Sigmoid colon (tissue), 7 donors: ENCODE results near the gene PRPF18. TPM values are rescaled to one million over a fixed set of nuclear protein-coding genes. Genes with fewer than 3 reads are reported as not detected.

ENCODE experiments used
- DNase-seq: peaks from one replicate; pipeline ENCODE4 v3.0.0-alpha.2; 2019
- H3K27ac ChIP-seq, 4 donors: fragments of 200-600 bp; sonication (generic); one replicate each; pipeline ENCODE4 v1.5.1; 2016 to 2019; ENCODE audit warnings: mild to moderate bottlenecking in 1 of 4
- H3K27me3 ChIP-seq, 3 donors: fragments of 200-600 bp; sonication (generic); one replicate each; pipeline ENCODE4 v1.5.1; 2019; ENCODE audit warnings: mild to moderate bottlenecking in 1 of 3
- H3K36me3 ChIP-seq, 4 donors: fragments of 200-600 bp; sonication (generic); one replicate each; pipeline ENCODE4 v1.5.1; 2016 to 2019
- H3K4me1 ChIP-seq, 4 donors: fragments of 200-600 bp; sonication (generic); one replicate each; pipeline ENCODE4 v1.5.1; 2017 to 2019
- H3K4me3 ChIP-seq, 4 donors: fragments of 200-600 bp; sonication (generic); one replicate each; pipeline ENCODE4 v1.5.1; 2017 to 2019; ENCODE audit warnings: mild to moderate bottlenecking in 2 of 4, moderate library complexity in 1 of 4
- H3K9me3 ChIP-seq, 4 donors: fragments of 200-600 bp in 3 of 4; sonication (generic) in 3 of 4; one replicate each; pipeline versions ENCODE4 v1.5.1 to v1.6.1; 2013 to 2019
- EP300 ChIP-seq, 4 donors: sonication (generic); formaldehyde crosslinking; IDR thresholded peaks; one replicate each; pipeline ENCODE4 v1.6.1; 2017; ENCODE audit warnings: antibody characterized with exemption in 4 of 4
- POLR2A ChIP-seq, 2 donors: fragments of 450-650 bp; IDR thresholded peaks; one replicate each; pipeline ENCODE4 v1.6.1; 2016; ENCODE audit warnings: antibody characterized with exemption in 2 of 2, mild to moderate bottlenecking in 2 of 2, moderate library complexity in 2 of 2
- POLR2AphosphoS5 ChIP-seq, 4 donors: sonication (generic); formaldehyde crosslinking; IDR thresholded peaks; one replicate each; pipeline ENCODE4 v1.6.1; 2017; ENCODE audit warnings: antibody characterized with exemption in 4 of 4
- WGBS, 2 donors: extraction: QIAGEN DNeasy Blood & Tissue Kit; methylation state at CpG; one replicate each; pipeline ENCODE4 v1.1.7; 2013; 5-methylcytosine and 5-hydroxymethylcytosine counted together
- intact Hi-C: fragments of 100-400 bp; cut with DNase I; formaldehyde crosslinking; loops from one replicate; pipeline ENCODE4 v1.15.1; 2023
- polyA plus RNA-seq, 3 donors: library from polyadenylated mRNA; stranded (reverse); fragments of 200-250 nt; gene quantifications; one replicate each; pipeline ENCODE4 v1.2.3, GENCODE V29; 2013
- total RNA-seq, 4 donors: library from RNA; depleted of rRNA; stranded (reverse); fragments of >200 nt; gene quantifications; one replicate each; pipeline ENCODE4 v1.1.0, GENCODE V29; 2016
- TF ChIP-seq, protein P1 (sequence below), 4 experiments: fragments of 450-650 bp in 3 of 4; fragments of 200-600 bp in 1 of 4; IDR thresholded peaks; one replicate each; pipeline ENCODE4 v1.5.1; 2016 to 2019; ENCODE audit warnings: antibody characterized with exemption in 4 of 4, mild to moderate bottlenecking in 3 of 4, moderate library complexity in 2 of 4
- donor health status: healthy with polysubstance abuse.
- donor health status: Bipolar disorder and iron deficiency.
- donor health status: healthy.

The PRPF18 gene
- total and polyA plus RNA-seq, 7 donors, result 21.2 to 39.3 (median 27.5) TPM

DNA sequence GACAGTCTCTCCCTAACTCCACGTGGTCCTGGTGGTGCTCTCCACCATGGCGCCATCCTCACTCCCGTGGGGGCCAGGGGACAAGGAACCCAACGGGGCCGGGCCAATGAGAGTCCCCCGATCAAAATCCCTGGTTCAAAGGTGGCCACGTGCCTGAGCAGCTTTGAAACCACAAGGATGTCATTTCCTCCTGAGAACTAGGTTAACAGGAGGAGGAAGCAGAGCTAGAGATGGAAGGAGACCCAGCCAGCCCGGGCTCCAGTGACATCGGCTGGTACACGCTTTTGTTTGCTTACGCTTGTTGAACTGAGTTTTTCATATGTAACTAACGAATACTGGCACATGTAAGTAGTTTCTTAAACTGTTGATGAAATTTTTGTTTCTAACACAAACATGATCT is 61.7 kb downstream of the PRPF18 start:
- no peak overlapping the region for H3K27ac ChIP-seq
- intact Hi-C loops, result no loop called here
- TF ChIP-seq, protein P1, sequence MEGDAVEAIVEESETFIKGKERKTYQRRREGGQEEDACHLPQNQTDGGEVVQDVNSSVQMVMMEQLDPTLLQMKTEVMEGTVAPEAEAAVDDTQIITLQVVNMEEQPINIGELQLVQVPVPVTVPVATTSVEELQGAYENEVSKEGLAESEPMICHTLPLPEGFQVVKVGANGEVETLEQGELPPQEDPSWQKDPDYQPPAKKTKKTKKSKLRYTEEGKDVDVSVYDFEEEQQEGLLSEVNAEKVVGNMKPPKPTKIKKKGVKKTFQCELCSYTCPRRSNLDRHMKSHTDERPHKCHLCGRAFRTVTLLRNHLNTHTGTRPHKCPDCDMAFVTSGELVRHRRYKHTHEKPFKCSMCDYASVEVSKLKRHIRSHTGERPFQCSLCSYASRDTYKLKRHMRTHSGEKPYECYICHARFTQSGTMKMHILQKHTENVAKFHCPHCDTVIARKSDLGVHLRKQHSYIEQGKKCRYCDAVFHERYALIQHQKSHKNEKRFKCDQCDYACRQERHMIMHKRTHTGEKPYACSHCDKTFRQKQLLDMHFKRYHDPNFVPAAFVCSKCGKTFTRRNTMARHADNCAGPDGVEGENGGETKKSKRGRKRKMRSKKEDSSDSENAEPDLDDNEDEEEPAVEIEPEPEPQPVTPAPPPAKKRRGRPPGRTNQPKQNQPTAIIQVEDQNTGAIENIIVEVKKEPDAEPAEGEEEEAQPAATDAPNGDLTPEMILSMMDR (IDR thresholded peaks at IDR 0.05), result no peak
- no peak for TF ChIP-seq POLR2AphosphoS5 (IDR thresholded peaks at IDR 0.05)
- TF ChIP-seq EP300 (IDR thresholded peaks at IDR 0.05), result no peak
- TF ChIP-seq POLR2A (IDR thresholded peaks at IDR 0.05), result no peak
- H3K36me3 ChIP-seq, result peaks cover 19 to 93% (median 38%) of the 10 kb centered on the region in 4 donors
- no peak for DNase-seq
- H3K4me1 ChIP-seq, result no peaks in the 10 kb centered on the region
- H3K9me3 ChIP-seq, result no peaks in the 10 kb centered on the region
- no peak overlapping the region for H3K4me3 ChIP-seq
- H3K27me3 ChIP-seq, result no peaks in the 10 kb centered on the region
- WGBS, 2 donors, result 85 to 90% methylated on average over 12 of the region's 12 CpGs

DNA sequence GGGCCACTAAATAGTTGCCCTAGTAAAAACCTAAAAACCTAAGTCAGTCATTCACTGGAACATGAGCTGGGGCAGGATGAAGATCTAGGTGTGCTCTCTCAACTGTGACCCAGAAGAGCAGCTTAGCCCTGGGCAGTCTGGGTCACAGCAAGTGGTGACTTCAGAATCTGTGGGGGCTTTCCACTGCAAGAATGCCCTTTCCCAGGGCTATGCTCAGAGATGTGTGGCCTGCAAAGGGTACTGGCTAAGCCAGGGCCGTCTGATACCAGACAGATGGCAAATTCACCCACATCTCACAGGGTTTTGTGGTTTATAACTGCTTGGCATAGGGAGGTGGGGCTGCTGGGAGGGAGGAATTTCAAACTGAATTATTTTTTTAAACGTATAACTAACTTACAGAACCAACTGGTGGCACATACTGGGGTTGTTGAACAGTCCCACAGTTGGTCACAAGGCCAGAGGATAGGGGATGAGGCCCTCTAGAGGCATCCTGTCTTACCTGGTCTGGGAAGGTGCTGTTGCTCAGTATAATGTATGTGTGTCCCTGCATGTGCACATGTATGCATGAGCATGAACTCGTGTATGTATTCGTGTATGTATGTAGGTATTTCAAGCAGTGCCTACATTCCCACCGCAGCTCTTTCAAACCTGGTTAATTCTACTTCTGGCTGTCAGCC is 63.2 kb downstream of the PRPF18 start:
- Histone ChIP-seq H3K27me3 (no peaks in the 10 kb centered on the region), H3K27ac (no peak overlapping the region), H3K9me3 (no peaks in the 10 kb centered on the region), H3K4me3 (no peak overlapping the region), H3K36me3 (peaks cover 19 to 97% (median 47%) of the 10 kb centered on the region in 4 donors), H3K4me1 (no peaks in the 10 kb centered on the region)
- no peak for TF ChIP-seq POLR2A (IDR thresholded peaks at IDR 0.05)
- no peak for TF ChIP-seq EP300 (IDR thresholded peaks at IDR 0.05)
- TF ChIP-seq, protein P1 (IDR thresholded peaks at IDR 0.05), result no peak
- no peak for TF ChIP-seq POLR2AphosphoS5 (IDR thresholded peaks at IDR 0.05)
- intact Hi-C loops, result no loop called here
- WGBS, 2 donors, result 75 to 83% methylated on average over 5 of the region's 5 CpGs
- DNase-seq, result no peak

DNA sequence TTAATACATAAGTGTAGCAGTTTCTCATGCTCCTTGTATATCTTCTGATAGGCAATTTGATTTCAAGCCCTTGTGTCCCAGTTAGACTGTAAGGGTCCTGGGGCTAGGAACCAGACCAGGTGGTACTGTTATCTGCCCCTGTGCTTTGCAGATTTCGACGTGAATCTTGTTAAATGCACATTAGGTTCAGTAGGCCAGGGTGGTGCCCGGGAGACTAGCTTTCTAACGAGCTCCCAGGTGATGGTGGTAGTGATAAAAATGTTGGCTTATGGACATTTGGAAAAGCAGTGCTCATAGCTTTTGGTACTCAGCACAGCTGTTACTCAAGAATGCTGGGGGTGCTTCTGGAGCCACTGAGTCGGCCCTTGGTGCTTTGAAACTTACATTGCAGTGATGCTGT is 64.2 kb downstream of the PRPF18 start:
- no peak for DNase-seq
- Histone ChIP-seq H3K27me3 (no peaks in the 10 kb centered on the region), H3K36me3 (peaks cover 11 to 96% (median 45%) of the 10 kb centered on the region in 4 donors), H3K27ac (no peak overlapping the region), H3K4me3 (no peak overlapping the region), H3K4me1 (no peaks in the 10 kb centered on the region), H3K9me3 (no peaks in the 10 kb centered on the region)
- TF ChIP-seq POLR2AphosphoS5 (IDR thresholded peaks at IDR 0.05), result no peak
- TF ChIP-seq, protein P1 (IDR thresholded peaks at IDR 0.05), result no peak
- no peak for TF ChIP-seq EP300 (IDR thresholded peaks at IDR 0.05)
- TF ChIP-seq POLR2A (IDR thresholded peaks at IDR 0.05), result no peak
- 75 to 88% methylated on average over 5 of the region's 5 CpGs for WGBS, 2 donors
- intact Hi-C loops, result no loop called here

DNA sequence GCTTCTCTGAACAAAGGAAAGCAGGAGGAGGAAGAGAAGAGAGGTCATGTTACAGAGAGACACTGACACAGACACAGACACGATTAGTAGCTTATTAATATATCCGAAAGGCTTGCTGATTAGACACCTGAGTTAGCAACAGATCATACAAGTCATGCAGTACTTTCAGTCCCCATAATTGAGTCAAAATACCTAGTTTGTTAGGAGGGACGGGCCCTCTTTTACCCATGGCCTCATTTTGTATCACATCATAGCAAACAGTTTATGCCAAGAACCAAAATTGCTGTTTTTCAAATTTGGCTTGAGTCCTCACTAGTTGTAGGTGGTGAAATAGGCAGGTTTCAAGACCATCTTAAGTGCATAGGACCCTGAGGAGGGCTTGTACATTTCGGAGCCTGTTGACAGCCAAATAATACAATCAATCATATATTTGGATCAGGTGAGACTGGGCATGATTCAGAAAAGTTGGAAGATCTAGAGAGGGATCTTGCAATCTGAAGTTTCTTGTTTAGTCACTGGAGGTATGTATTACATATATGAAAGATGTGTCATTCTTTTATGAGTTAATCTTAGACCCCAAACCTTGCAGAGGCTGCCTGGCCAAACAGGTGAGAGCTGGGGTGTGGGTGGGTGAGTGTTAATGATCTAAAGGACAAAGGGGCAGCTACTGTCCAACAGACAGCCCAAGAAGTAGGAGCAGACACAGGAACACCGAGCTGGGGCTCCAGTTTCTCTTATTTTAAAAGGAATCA is 65.4 kb downstream of the PRPF18 start:
- 88 to 93% methylated on average over 5 of the region's 5 CpGs for WGBS, 2 donors
- no peaks in the 10 kb centered on the region for H3K27me3 ChIP-seq
- TF ChIP-seq POLR2AphosphoS5 (IDR thresholded peaks at IDR 0.05), result no peak
- TF ChIP-seq, protein P1 (IDR thresholded peaks at IDR 0.05), result no peak
- TF ChIP-seq EP300 (IDR thresholded peaks at IDR 0.05), result no peak
- no peak for TF ChIP-seq POLR2A (IDR thresholded peaks at IDR 0.05)

More for the DNA sequence above, 65.4 kb downstream of the PRPF18 start:
- DNase-seq, result no peak
- intact Hi-C loops, result no loop called here
- no peaks in the 10 kb centered on the region for H3K9me3 ChIP-seq
- no peak overlapping the region for H3K27ac ChIP-seq
- no peaks in the 10 kb centered on the region for H3K4me1 ChIP-seq
- no peak overlapping the region for H3K4me3 ChIP-seq
- H3K36me3 ChIP-seq, result peaks cover 11 to 96% (median 44%) of the 10 kb centered on the region in 4 donors
